ENCODE measurements around the gene RAD51B. TPM values are rescaled to one million over a fixed set of nuclear protein-coding genes. Genes with fewer than 3 reads are reported as not detected.

The RAD51B gene
- total and polyA plus RNA-seq, 8 donors: 1.8 to 30.7 (median 15.3) TPM

DNA sequence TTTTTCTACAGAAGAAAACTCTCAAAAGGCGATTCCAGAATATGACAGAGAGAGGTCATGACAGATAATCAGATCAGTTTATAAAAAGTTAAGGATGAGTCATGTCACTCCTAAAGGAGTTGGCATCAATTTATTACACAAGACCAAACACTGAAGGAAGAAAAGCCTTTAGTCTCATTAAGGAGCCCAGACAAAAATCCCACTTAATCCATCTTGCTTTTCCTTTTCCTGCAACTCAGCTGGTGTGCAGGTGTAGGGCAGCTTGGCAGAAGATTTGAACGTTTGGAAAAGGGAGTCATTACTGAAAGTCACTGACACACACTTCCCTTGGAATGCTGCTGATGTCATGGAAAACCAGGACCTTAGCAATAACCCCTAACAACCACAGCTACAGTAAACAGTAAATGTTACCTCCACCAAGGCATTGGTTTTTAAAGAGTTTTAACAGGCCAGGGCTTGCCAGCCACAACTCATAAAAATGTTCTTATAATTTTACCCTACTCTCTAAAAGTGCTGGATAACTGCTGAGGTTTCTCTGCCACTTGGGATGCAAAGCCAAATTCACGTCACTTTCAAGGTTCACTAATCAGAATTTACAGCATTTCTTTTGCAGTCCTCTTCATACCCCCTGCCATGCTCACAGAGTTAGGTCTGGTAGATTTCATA is 320.6 kb downstream of the RAD51B start:
- peak; percentile 38 to 91 for DNase-seq
- no peaks in the 10 kb centered on the region for H3K36me3 ChIP-seq
- peaks cover 10 to 68% (median 50%) of the 10 kb centered on the region in 4 donors for H3K4me1 ChIP-seq
- H3K9me3 ChIP-seq: no peaks in the 10 kb centered on the region
- WGBS, 5 donors: 43 to 58% (median 46%) methylated on average over 3 of the region's 3 CpGs
- intact Hi-C loops (cut with DNase I; ENCODE audit: low total_unique reads): no loop called here
- no peak overlapping the region for H3K4me3 ChIP-seq
- TF ChIP-seq POLR2AphosphoS5 (IDR thresholded peaks at IDR 0.05) (peak; percentile 76 to 88 (median 88)), EP300 (IDR thresholded peaks at IDR 0.05) (peak; percentile 95)
- TF ChIP-seq, protein P1, sequence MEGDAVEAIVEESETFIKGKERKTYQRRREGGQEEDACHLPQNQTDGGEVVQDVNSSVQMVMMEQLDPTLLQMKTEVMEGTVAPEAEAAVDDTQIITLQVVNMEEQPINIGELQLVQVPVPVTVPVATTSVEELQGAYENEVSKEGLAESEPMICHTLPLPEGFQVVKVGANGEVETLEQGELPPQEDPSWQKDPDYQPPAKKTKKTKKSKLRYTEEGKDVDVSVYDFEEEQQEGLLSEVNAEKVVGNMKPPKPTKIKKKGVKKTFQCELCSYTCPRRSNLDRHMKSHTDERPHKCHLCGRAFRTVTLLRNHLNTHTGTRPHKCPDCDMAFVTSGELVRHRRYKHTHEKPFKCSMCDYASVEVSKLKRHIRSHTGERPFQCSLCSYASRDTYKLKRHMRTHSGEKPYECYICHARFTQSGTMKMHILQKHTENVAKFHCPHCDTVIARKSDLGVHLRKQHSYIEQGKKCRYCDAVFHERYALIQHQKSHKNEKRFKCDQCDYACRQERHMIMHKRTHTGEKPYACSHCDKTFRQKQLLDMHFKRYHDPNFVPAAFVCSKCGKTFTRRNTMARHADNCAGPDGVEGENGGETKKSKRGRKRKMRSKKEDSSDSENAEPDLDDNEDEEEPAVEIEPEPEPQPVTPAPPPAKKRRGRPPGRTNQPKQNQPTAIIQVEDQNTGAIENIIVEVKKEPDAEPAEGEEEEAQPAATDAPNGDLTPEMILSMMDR (IDR thresholded peaks at IDR 0.05): no peak
- peak overlapping the region in 4 of 5 donors; percentile 67 to 84 (median 78) for H3K27ac ChIP-seq
- H3K27me3 ChIP-seq: no peaks in the 10 kb centered on the region

DNA sequence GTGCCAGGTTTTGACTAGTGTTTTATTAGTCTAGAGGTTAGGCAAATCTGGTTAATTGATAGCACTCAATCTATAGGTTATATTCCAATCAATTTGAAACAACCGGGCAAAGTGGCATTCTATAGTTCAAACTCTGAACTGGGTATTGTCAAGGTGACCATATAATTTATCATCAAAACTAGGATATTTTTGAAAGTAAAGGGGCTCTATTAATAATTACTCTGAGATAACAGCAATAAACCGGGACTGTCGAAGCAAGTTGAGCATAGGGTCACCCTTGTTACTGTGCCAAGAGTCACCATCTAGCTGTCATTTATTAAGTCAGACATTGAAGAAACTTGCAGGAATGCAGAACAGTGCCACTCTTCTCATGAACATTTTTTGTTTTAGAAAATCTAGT is 321.2 kb downstream of the RAD51B start:
- Histone ChIP-seq H3K9me3 (no peaks in the 10 kb centered on the region), H3K27ac (peak overlapping the region in 4 of 5 donors; percentile 67 to 84 (median 78)), H3K27me3 (no peaks in the 10 kb centered on the region), H3K4me3 (no peak overlapping the region), H3K4me1 (peaks cover 10 to 71% (median 55%) of the 10 kb centered on the region in 4 donors), H3K36me3 (no peaks in the 10 kb centered on the region)
- WGBS, 5 donors: 62 to 77% (median 69%) methylated on average over 3 of the region's 3 CpGs
- no peak for TF ChIP-seq POLR2A (IDR thresholded peaks at IDR 0.05)
- intact Hi-C loops (cut with DNase I; ENCODE audit: low total_unique reads): no loop called here
- peak in 1 of 2 donors; percentile 53 for DNase-seq

DNA sequence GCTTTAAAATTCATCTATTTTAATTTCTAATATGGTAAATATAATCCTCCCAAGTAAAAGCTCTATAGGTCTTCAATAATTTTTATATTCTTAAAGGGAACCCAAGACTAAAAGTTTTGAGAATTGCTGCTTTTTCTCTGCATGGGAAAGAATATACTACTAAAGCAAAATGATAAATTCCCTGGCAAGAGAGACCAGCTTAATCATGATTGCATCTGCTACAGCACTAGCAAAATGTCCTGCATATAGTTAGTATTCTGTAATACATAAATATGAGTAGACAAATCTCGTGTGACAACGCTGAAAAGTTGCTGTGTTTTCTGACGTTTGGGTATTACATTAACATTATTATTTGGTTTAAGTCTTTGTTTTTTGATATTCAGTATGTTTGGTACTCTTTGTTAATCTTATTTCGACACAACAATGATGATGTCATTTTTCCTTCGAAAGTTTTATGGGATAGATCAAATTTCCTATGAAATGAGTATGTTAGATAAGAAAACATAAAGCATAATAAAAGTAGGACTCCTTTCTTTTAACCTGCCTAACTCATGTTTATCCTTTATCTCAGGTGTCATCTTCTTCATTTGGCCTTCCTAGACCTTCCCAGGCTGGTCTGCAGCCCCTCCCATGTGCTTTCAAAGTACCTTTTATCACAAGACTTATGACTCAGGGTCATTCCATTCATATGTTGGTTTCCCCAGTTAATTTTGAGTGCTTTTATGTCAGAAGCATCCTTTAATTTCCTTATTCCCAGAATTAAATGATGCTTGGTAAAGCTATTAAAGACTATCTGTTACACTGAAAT is 321.9 kb downstream of the RAD51B start:
- 64 to 77% (median 70%) methylated on average over 5 of the region's 5 CpGs for WGBS, 5 donors
- Histone ChIP-seq H3K4me3 (no peak overlapping the region), H3K27me3 (no peaks in the 10 kb centered on the region), H3K36me3 (no peaks in the 10 kb centered on the region), H3K27ac (peak overlapping the region in 4 of 5 donors; percentile 73 to 84 (median 78)), H3K4me1 (peaks cover 16 to 77% (median 61%) of the 10 kb centered on the region in 4 donors), H3K9me3 (no peaks in the 10 kb centered on the region)
- intact Hi-C loops (cut with DNase I; ENCODE audit: low total_unique reads): no loop called here
- TF ChIP-seq EP300 (IDR thresholded peaks at IDR 0.05): no peak
- TF ChIP-seq POLR2A (IDR thresholded peaks at IDR 0.05): no peak
- TF ChIP-seq, protein P1 (IDR thresholded peaks at IDR 0.05): no peak
- no peak for TF ChIP-seq POLR2AphosphoS5 (IDR thresholded peaks at IDR 0.05)
- DNase-seq: no peak

GRCh38 chr14:68143341-68143841 is 323.8 kb downstream of the RAD51B start:
- Histone ChIP-seq H3K36me3 (no peaks in the 10 kb centered on the region), H3K4me3 (no peak overlapping the region), H3K27me3 (no peaks in the 10 kb centered on the region), H3K27ac (peak overlapping the region; percentile 49 to 84 (median 80)), H3K9me3 (peaks cover 0 to 3% (median 0%) of the 10 kb centered on the region in 4 donors), H3K4me1 (peaks cover 16 to 79% (median 63%) of the 10 kb centered on the region in 4 donors)
- TF ChIP-seq EP300 (IDR thresholded peaks at IDR 0.05): no peak
- TF ChIP-seq POLR2AphosphoS5 (IDR thresholded peaks at IDR 0.05): peak in 2 of 3 donors; percentile 11 to 41
- intact Hi-C loops (cut with DNase I; ENCODE audit: low total_unique reads): no loop called here
- 50 to 80% (median 59%) methylated on average over 4 of the region's 4 CpGs for WGBS, 5 donors
- peak; percentile 45 to 79 for DNase-seq

DNA sequence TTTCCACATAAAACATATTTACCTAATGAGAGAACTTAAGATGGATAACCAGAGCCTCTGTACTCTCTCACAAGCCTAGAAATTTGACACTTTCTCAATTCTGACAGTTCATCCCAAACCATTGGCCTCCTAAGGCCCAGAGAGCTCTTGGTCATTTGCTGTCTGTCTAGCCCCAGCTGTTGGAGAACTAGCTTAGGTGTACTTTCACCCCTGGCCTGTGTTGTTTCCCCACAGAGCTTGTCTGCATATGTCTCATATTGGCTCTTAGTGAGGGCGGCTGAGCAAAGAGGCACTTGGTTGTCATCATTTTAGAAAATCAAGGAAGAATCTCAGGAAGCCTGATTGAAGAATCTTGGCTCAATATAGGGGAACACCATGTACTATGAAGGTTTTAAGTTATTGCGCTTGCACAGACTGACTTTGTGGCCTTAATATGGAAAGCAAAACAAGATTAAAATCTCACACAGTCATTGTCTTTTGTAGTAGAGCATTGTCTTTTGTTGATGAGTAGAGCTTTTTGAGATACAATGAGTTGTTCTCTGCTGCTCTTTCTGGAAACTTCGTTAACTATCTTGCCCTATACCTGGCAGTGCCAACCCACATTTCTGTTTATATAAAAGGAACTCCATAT is 324.6 kb downstream of the RAD51B start:
- Histone ChIP-seq H3K4me3 (no peak overlapping the region), H3K9me3 (peaks cover 0 to 6% (median 0%) of the 10 kb centered on the region in 4 donors), H3K27ac (peak overlapping the region; percentile 46 to 84 (median 80)), H3K27me3 (no peaks in the 10 kb centered on the region), H3K36me3 (no peaks in the 10 kb centered on the region), H3K4me1 (peaks cover 16 to 72% (median 60%) of the 10 kb centered on the region in 4 donors)
- peak; percentile 38 to 85 (median 67) for TF ChIP-seq POLR2AphosphoS5 (IDR thresholded peaks at IDR 0.05)
- no peak for TF ChIP-seq POLR2A (IDR thresholded peaks at IDR 0.05)
- peak; percentile 68 for TF ChIP-seq EP300 (IDR thresholded peaks at IDR 0.05)
- TF ChIP-seq, protein P1 (IDR thresholded peaks at IDR 0.05): no peak
- DNase-seq: no peak
- 64 to 80% (median 74%) methylated on average over 3 of the region's 3 CpGs for WGBS, 5 donors
- intact Hi-C loops (cut with DNase I; ENCODE audit: low total_unique reads): no loop called here
